Fibroblast of lung (primary cell): ENCODE data around the gene KAT5. TPM values are rescaled to one million over a fixed set of nuclear protein-coding genes. Genes with fewer than 3 reads are reported as not detected.
"Not testable (repeated sequence)": the region's sequence is repeated elsewhere in the genome, so short reads cannot be mapped to it uniquely, and the experiment has no call there.

Experiments
- DNase-seq, 2 donors: peaks; one replicate each; pipeline versions ENCODE4 v3.0.0 to v3.0.0-alpha.2; 2010; ENCODE audit warnings: low read depth in 2 of 2
- H2AFZ ChIP-seq: 2 replicates; pipeline ENCODE4 v1.5.1; 2012; ENCODE audit warnings: low read length, control low read depth, inconsistent platforms
- H3K27ac ChIP-seq: 2 replicates; pipeline ENCODE4 v1.5.1; 2011; ENCODE audit warnings: low read length, control low read depth; ENCODE audit not compliant: insufficient read depth
- H3K27me3 ChIP-seq: 2 replicates; pipeline ENCODE4 v1.5.1; 2011; ENCODE audit warnings: mild to moderate bottlenecking, low read length; ENCODE audit not compliant: control insufficient read depth, insufficient read depth
- H3K36me3 ChIP-seq: 2 replicates; pipeline ENCODE4 v1.5.1; 2011; ENCODE audit warnings: low read length; ENCODE audit not compliant: control insufficient read depth, insufficient read depth
- H3K4me1 ChIP-seq: 2 replicates; pipeline ENCODE4 v1.5.1; 2011; ENCODE audit warnings: low read length; ENCODE audit not compliant: control insufficient read depth, insufficient read depth; ENCODE audit errors: extremely low read depth
- H3K4me2 ChIP-seq: 2 replicates; pipeline ENCODE4 v1.5.1; 2011; ENCODE audit warnings: low read length, control low read depth; ENCODE audit not compliant: insufficient read depth; ENCODE audit errors: extremely low read depth
- H3K4me3 ChIP-seq, 4 experiments: fragments of 200-600 bp in 1 of 4; sonication (generic) in 1 of 4; replicated peaks in 1 of 4; 2 replicates each; pipeline ENCODE4 v1.5.1; 2011 to 2016; ENCODE audit warnings: low read length in 4 of 4, low read depth in 3 of 4, mild to moderate bottlenecking in 3 of 4, control low read depth in 2 of 4, inconsistent platforms in 1 of 4, mixed read lengths in 1 of 4; ENCODE audit not compliant: insufficient read depth in 1 of 4; ENCODE audit errors: control extremely low read depth in 1 of 4
- H3K79me2 ChIP-seq: 2 replicates; pipeline ENCODE4 v1.5.1; 2012; ENCODE audit warnings: mild to moderate bottlenecking, low read length, inconsistent platforms; ENCODE audit not compliant: control insufficient read depth, insufficient read depth
- H3K9ac ChIP-seq: 2 replicates; pipeline ENCODE4 v1.5.1; 2011; ENCODE audit warnings: mild to moderate bottlenecking, low read length, control low read depth; ENCODE audit not compliant: insufficient read depth
- H3K9me3 ChIP-seq: 2 replicates; pipeline ENCODE4 v1.5.1; 2012; ENCODE audit warnings: low read depth, low read length; ENCODE audit not compliant: control insufficient read depth, insufficient read depth
- H4K20me1 ChIP-seq: 2 replicates; pipeline ENCODE4 v1.5.1; 2011; ENCODE audit warnings: low read length; ENCODE audit not compliant: control insufficient read depth, insufficient read depth; ENCODE audit errors: extremely low read depth
- CTCF ChIP-seq, 2 donors: IDR thresholded peaks in 1 of 2; conservative IDR thresholded peaks in 1 of 2; 1 replicate in 1 of 2; 2 replicates in 1 of 2; pipeline ENCODE4 v1.5.1; 2011 to 2012; ENCODE audit warnings: low read length in 2 of 2, control low read depth in 1 of 2, inconsistent platforms in 1 of 2, low read depth in 1 of 2, mild to moderate bottlenecking in 1 of 2
- EZH2 ChIP-seq: IDR thresholded peaks from 2 replicates; pipeline ENCODE4 v1.5.1; 2012; ENCODE audit warnings: low read length, control low read depth, mild to moderate bottlenecking; ENCODE audit errors: missing control alignments
- polyA plus RNA-seq, 2 donors: library from polyadenylated mRNA; depleted of rRNA in 1 of 2; stranded (reverse) in 1 of 2; unstranded in 1 of 2; fragments of >200 nt; gene quantifications; 2 replicates each; pipeline ENCODE4 v1.2.1, GENCODE V29; 2011 to 2012; ENCODE audit warnings: missing spikeins in 1 of 2
- total RNA-seq: library from RNA; depleted of rRNA; stranded (reverse); fragments of >200 nt; gene quantifications from 2 replicates; pipeline ENCODE4 v1.2.1, GENCODE V29; 2014

The KAT5 gene
- total and polyA plus RNA-seq, 2 donors (not counting 1 experiment from before 2014, with no cell fraction given): 27.8 to 50.4 TPM

DNA sequence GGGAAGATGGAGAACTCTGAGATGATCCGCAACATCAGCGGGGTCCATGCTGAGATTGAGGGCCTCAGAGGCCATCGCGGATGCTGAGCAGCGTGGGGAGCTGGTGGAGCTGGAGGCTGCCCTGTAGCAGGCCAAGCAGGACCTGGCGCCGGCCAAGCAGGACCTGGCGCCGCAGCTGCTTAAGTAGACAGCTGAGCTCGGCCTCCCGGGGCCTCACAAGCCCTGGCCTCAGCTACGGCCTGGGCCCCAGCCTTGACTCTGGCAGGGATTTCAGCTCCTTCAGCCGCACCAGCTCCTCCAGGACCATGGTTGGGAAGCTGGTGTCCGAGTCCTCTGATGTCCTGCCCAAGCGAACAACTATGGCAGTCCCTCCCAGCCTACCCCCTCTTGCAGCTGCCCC is 15.8 kb downstream of the KAT5 start:
- Histone ChIP-seq H3K4me2 (no peak overlapping the region), H4K20me1 (no peaks in the 10 kb centered on the region), H3K27ac (no peak overlapping the region), H3K36me3 (no peaks in the 10 kb centered on the region), H3K4me3 (no peak overlapping the region), H3K4me1 (no peaks in the 10 kb centered on the region), H3K9me3 (no peaks in the 10 kb centered on the region), H3K79me2 (no peaks in the 10 kb centered on the region), H3K9ac (no peak overlapping the region), H2AFZ (no peak overlapping the region), H3K27me3 (peaks cover 11% of the 10 kb centered on the region)
- TF ChIP-seq EZH2 (no peak), CTCF (conservative IDR thresholded peaks at IDR 0.05 in 1 of 2, IDR thresholded peaks at IDR 0.05 in 1 of 2; ENCODE audit: low read depth in 1 of 2, low read length in 2 of 2) (no peak)
- DNase-seq: no peak

DNA sequence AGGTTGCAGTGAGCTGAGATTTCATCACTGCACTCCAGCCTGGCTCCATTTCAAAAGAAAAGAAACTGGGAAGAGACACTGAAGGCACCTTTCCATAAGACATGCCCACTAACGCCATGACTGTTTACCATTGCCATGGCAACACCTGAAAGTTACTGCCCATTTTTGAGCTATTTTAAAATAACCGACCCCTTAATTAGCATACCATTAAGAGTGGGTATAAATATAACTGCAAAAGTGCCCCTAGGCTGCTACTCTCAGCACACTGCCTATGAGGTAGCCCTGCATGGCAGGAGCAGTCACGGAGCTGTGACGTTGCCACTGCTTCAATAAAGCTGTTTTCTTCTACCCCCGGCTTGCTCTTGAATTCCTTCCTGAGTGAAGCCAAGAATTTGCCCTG is 18.4 kb downstream of the KAT5 start:
- TF ChIP-seq CTCF (conservative IDR thresholded peaks at IDR 0.05 in 1 of 2, IDR thresholded peaks at IDR 0.05 in 1 of 2; ENCODE audit: low read depth in 1 of 2, low read length in 2 of 2): no peak
- no peak for TF ChIP-seq EZH2
- Histone ChIP-seq H3K9me3 (no peaks in the 10 kb centered on the region), H3K27ac (no peak overlapping the region), H3K79me2 (no peaks in the 10 kb centered on the region), H3K4me3 (no peak overlapping the region), H3K27me3 (peaks cover 12% of the 10 kb centered on the region), H3K36me3 (no peaks in the 10 kb centered on the region), H3K4me1 (no peaks in the 10 kb centered on the region), H3K9ac (no peak overlapping the region), H4K20me1 (no peaks in the 10 kb centered on the region), H3K4me2 (no peak overlapping the region), H2AFZ (no peak overlapping the region)
- no peak for DNase-seq

- not testable (repeated sequence) for H3K36me3 ChIP-seq, H3K27me3 ChIP-seq, H4K20me1 ChIP-seq, H3K27ac ChIP-seq, H2AFZ ChIP-seq, H3K4me3 ChIP-seq, H3K4me2 ChIP-seq, H3K79me2 ChIP-seq, H3K4me1 ChIP-seq, H3K9ac ChIP-seq, DNase-seq, H3K9me3 ChIP-seq
These were observed 23.1 kb downstream of the KAT5 start for GRCh38 chr11:65735111-65735510.
